GM19351 (cell line): ENCODE data around the gene ZNF274.
"Not testable (repeated sequence)": the region's sequence is repeated elsewhere in the genome, so short reads cannot be mapped to it uniquely, and the experiment has no call there.

Experiments used
- ATAC-seq: cut with Tn5 transposase; IDR thresholded peaks from one replicate; pipeline ENCODE4 v1.9.1; 2021; ENCODE audit warnings: mild to moderate bottlenecking, moderate library complexity; ENCODE audit not compliant: unreplicated experiment

ZNF274 gene

DNA sequence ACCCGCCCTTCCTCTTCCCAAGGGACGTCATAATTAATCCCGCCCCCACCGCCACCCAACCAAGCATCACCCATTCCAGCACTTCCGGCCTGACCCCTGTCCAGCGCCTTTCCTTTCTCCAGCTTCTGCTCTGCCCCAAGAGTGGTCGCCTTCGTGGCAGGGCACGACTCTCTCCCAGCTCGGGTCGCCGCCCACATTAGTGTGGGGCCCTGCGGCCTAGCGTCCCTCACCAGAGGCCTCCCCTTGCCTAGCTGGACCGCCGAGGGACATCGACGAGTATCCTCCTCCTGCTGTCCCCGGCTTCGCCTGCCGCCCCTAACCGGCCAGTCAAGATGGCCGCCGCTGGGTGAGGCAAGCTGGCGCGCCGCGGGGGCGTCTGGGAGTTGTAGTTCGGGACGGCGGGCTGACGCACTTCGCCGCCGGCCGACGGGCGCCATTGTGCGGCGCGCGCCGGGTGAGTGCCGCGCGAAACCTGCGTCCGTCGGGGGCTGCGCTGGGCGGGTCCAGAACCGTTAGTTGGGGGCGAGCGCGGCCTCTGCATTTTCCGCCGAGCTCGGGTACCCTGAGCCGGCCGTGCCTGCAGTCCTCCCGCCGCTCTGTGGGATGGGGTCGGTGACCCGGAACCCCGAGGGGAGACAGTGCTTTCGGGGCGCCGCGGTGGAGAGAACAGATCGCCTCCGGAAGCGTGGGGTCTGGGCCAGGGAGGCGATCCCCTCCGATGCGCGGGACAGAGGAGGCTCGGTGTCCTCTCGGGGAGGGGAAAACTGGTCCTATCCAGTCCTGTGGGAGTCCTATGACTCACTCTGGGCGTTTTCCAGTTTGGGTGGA is at the start of gene ZNF274:
Gene ZNF274 (plus strand): TSS at position 73 of the 828 bp plus-strand sequence. CDS start 905 bp downstream, outside the sequence.
- ATAC-seq: peak; percentile 91

GRCh38 chr19:58134244-58134643 is 48.6 kb upstream of the ZNF274 start:
- ATAC-seq: no peak

DNA sequence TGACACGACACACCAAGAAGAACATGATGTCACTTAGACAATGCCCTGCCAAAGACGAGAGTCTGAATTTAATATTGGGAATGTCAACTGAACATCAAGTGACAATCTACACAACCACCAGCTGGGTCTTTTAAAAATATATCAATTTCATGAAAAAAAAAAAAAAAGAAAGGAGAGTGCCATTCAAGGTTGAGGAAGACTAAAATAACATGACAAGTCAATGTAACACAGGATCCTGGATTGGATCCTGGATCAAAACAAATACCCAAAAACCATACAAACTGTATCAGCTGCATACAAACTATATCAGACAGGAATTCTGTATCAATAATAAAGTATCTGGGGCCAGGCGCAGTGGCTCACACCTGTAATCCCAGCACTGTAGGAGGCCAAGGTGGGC is 37.0 kb upstream of the ZNF274 start:
- no peak for ATAC-seq

DNA sequence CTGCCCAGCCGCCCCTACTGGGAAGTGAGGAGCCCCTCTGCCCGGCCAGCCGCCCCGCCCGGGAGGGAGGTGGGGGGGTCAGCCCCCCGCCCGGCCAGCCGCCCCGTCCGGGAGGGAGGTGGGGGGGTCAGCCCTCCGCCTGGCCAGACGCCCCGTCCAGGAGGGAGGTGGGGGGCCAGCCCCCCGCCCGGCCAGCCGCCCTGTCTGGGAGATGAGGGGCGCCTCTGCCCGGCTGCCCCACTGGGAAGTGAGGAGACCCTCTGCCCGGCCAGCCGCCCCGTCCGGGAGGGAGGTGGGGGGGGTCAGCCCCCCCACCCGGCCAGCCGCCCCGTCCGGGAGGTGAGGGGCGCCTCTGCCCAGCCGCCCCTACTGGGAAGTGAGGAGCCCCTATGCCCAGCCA is 35.4 kb upstream of the ZNF274 start:
- ATAC-seq: not testable (repeated sequence)

- peak; percentile 57 for ATAC-seq
These were observed 32.4 kb upstream of the ZNF274 start, which contains the start of gene ZNF329 for GRCh38 chr19:58150328-58150921. TSS of gene ZNF329 (minus strand) at chr19:58150789. CDS start at chr19:58129503, 21,286 bp downstream.

DNA sequence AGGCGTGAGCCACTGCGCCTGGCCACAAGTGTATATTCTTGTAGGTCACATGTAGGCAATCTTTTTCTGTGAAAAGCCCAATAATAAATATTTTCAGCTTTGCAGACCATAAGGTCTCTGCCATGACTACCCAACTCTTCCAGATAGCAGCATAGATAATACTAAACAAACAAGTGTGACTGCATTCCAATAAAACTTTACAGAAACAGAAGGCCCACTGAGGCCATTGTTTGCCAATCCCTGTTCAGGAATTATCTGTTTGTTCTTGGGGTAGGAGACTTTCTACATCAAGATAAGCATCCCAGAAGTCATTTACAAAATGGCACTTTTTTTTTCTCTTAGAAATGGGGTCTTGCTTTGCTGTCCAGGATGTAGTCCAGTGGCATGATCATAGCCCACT is 29.5 kb upstream of the ZNF274 start:
- ATAC-seq: no peak

DNA sequence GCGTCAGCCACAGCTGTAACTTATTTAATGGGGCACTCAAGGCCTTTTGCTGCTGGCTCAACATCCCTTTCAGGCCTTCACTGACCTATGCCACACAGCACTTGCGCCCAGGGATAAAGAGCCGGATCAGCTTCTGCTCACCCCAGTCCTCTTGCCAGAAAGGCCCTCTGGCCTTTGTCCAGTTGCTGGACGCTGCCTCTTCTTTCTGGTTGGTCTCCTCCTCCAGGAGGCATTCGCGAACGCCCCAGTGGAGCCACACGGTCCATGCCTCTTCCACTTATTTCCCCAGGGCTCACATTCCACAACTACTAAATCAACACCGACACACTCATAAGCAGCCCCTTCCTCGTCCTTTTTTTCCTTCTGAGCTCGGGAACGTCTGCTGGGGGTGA is 28.6 kb upstream of the ZNF274 start:
- ATAC-seq: no peak

DNA sequence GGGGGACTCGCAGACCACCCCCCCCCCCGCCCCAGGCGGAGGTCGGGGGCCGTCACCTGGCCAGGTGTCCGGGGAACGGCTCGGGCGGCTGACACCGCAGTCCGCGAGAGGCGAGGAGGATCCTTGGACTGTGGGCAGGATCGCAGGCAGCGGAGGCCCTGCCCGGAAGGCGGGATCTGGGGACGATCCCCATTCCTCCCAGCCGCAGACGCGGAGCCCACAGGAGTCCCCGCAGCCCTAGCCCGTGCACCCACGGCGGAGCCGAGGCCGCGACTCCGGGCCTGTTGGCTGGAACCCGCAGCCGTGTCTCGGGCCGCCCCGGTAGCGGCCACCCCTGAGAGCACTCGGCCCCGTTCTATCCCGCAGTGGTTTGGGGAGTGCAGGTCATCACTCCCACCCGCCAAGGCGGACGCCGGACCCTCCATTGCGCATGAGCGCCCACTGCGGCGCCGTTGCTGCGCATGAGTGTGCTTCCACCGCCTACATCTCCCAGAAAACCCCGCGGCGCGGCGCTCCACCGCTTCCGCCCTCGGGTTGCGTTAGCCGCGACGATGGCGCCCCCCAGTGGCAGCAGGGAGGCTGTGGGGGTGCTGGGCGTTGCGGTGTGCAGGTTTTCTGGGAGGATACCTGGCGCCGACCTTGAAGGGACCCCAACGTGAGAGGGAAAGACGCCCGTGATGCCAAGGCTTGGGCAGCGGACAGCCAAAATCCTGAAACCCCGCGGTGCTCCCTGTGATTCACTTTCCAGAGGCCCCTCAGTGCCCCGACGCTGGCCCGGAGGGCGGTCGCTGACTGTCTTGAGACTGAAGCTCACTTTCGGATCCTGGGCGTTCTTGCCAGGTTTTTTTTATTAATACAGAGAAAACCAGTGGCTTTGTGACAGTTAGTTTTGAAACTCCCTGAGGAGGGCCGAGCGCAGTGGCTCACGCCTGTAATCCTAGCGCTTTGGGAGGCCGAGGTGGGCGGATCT is 27.9 kb upstream of the ZNF274 start:
- peak; percentile 64 for ATAC-seq

GRCh38 chr19:58157045-58157728 is 25.7 kb upstream of the ZNF274 start:
- no peak for ATAC-seq

- ATAC-seq: no peak
These were observed 16.6 kb upstream of the ZNF274 start for GRCh38 chr19:58166268-58166667.

GRCh38 chr19:58166708-58167280 is 16.1 kb upstream of the ZNF274 start:
- ATAC-seq: no peak

DNA sequence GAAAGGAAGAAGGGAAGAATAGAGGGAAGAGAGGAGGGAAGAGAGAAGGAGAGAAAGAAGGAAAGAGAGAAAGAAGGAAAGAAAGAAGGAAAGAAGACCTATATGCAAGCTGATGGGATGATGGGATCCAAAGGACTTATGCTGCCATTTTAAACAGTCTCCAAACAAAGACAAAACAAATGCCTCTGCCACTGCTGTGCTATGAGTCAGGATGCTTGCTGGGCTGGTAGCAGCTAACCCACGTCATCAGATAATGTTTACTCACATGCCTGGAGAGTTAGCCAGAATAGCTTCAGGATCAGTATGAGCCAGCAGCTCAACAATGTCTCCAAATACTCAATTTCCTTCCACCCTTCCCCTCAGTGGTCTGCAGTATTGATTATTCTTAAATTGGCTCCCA is 12.0 kb upstream of the ZNF274 start:
- no peak for ATAC-seq

GRCh38 chr19:58181902-58182576 is 822 bp upstream of the ZNF274 start:
- no peak for ATAC-seq

GRCh38 chr19:58182577-58182988 is 278 bp upstream of the ZNF274 start:
- no peak for ATAC-seq

DNA sequence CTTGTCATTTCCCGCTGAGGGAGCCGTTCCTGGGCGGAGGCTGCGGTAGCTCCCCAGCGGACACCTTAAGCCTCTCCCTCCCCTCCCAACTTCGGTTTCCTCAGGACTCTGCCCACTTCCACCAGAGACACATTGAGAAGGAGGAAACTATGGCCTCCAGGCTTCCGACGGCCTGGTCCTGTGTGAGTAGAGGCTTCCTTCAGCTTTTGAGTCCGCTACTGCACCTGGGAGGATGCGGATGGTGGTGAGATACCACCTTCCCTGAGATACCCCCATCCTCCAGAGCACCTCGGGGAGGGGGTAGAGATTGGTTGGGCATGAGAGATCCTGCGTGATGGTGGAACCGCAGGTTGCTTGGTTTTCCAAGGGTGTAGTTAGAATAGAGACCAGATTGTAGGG is 955 bp downstream of the ZNF274 start:
- no peak for ATAC-seq

GRCh38 chr19:58196901-58197616 is 14.2 kb downstream of the ZNF274 start:
- ATAC-seq: no peak

DNA sequence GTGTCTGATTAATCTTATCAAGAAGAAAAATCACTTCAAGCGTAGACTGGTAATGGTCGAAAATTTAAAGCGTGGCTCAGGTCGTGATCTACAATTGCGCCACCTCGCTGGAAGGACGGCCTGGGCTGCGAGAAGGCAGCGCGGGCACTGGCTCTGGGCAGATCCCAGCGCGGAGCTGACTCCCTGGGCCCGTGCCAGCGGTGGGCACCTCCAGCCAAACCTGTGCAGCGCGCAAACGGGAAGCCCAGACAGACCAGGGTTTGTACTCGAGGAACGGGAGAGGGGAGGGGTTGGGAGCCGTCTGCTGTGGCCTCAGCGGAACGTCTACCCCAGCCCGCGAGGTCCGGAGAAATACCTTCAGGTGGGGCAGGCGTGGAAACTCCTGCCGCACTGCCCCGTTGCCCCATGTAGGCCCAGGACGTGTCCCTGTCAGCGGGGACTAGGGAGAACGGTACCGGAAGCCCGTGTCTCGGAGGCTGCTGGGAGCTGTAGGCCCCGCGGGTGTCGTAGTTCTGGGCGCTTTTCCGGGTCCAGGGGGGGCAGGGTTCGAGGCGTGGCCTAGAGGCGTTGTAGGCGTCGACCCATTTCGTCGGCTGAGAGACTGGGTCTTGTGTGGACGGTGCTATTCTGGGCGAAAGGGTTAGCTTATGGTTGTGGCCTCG is 21.1 kb downstream of the ZNF274 start:
- ATAC-seq: no peak

DNA sequence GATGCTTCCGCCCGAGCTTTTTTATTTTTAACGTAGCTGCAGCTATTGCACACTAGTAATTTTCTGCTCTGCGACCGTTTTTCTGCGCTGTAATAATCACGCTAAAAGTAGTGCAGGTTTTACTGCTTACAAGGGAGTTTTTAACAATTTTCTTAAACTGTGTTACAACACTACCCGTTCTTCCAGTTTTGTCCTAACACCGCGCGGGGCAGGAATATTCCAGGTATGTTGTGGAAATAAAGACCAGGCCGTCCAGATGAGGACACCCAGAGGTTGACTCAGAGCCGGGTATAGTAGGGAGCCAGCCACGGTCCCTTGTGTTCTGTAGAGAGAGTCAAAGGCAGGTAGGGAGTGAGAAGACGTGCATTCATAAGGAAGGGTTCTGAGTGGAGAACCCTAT is 21.7 kb downstream of the ZNF274 start:
- no peak for ATAC-seq

DNA sequence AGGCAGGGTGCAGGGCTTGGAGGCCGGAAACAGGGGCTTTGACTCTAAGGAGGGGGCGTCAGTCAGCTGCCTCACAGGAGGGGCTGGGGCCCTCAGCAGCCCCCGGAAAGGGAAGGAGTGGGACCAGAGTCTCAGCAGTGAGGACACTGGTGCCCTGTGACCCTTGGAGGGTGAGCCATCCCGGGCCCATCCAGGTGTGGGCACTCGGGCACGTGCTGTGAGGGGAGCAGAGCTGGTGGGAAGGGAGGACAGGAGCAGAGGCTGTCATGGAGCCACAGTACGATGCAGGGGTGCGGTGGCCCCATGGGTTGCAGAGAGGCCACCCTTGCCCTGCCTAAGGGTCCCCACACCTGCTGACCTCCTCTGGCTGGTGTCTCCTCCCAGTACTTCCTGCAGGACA is 26.7 kb downstream of the ZNF274 start:
- no peak for ATAC-seq
